Astrocyte (in vitro differentiated cells and primary cell): ENCODE results near the gene CLEC4C. TPM values are rescaled to one million over a fixed set of nuclear protein-coding genes. Genes with fewer than 3 reads are reported as not detected.

Source experiments
- DNase-seq: peaks from one replicate; pipeline ENCODE4 v3.0.0-alpha.2; 2010; ENCODE audit warnings: low read depth
- FAIRE-seq: peaks from 2 replicates; lab custom pipeline; 2011; peaks lifted over from hg19 to GRCh38; lab: Jason Lieb, UNC
- H2AFZ ChIP-seq: 2 replicates; pipeline ENCODE4 v1.6.0; 2012; ENCODE audit warnings: low read depth, low read length, inconsistent platforms
- H3K27ac ChIP-seq: 2 replicates; pipeline ENCODE4 v1.5.1; 2011; ENCODE audit warnings: low read depth, low read length, inconsistent platforms
- H3K27me3 ChIP-seq: 2 replicates; pipeline ENCODE4 v1.6.0; 2011; ENCODE audit warnings: low read length, inconsistent platforms; ENCODE audit not compliant: insufficient read depth
- H3K36me3 ChIP-seq: 2 replicates; pipeline ENCODE4 v1.5.1; 2011; ENCODE audit warnings: low read length, inconsistent platforms; ENCODE audit not compliant: insufficient read depth
- H3K4me1 ChIP-seq: 2 replicates; pipeline ENCODE4 v1.5.1; 2011; ENCODE audit warnings: low read length, inconsistent platforms; ENCODE audit not compliant: insufficient read depth
- H3K4me2 ChIP-seq: 2 replicates; pipeline ENCODE4 v1.6.0; 2012; ENCODE audit warnings: low read length, inconsistent platforms
- H3K4me3 ChIP-seq: 2 replicates; pipeline ENCODE4 v1.5.1; 2011; ENCODE audit warnings: low read depth, mild to moderate bottlenecking, low read length, inconsistent platforms; ENCODE audit not compliant: insufficient read depth
- H3K79me2 ChIP-seq: 2 replicates; pipeline ENCODE4 v1.6.0; 2012; ENCODE audit warnings: mild to moderate bottlenecking, low read length, inconsistent platforms; ENCODE audit not compliant: insufficient read depth
- H3K9ac ChIP-seq: 2 replicates; pipeline ENCODE4 v1.6.0; 2012; ENCODE audit warnings: mild to moderate bottlenecking, low read length, inconsistent platforms
- H3K9me3 ChIP-seq: 2 replicates; pipeline ENCODE4 v1.5.1; 2012; ENCODE audit warnings: low read depth, mild to moderate bottlenecking, low read length, inconsistent platforms; ENCODE audit not compliant: insufficient read depth
- H4K20me1 ChIP-seq: 2 replicates; pipeline ENCODE4 v1.6.0; 2012; ENCODE audit warnings: low read length, inconsistent platforms; ENCODE audit not compliant: insufficient read depth
- H3K27ac Mint-ChIP-seq: one replicate; pipeline ENCODE4 v1.8.0; 2021; ENCODE audit warnings: mild to moderate bottlenecking, mixed read lengths; ENCODE audit not compliant: unreplicated experiment
- H3K27me3 Mint-ChIP-seq: one replicate; pipeline ENCODE4 v1.8.0; 2021; ENCODE audit warnings: low read depth, mixed read lengths; ENCODE audit not compliant: unreplicated experiment
- H3K36me3 Mint-ChIP-seq: one replicate; pipeline ENCODE4 v1.8.0; 2021; ENCODE audit warnings: low read depth, mixed read lengths; ENCODE audit not compliant: unreplicated experiment
- H3K4me1 Mint-ChIP-seq: one replicate; pipeline ENCODE4 v1.8.0; 2021; ENCODE audit warnings: low read depth, mixed read lengths; ENCODE audit not compliant: unreplicated experiment
- H3K4me3 Mint-ChIP-seq: one replicate; pipeline ENCODE4 v1.8.0; 2021; ENCODE audit warnings: mild to moderate bottlenecking, moderate library complexity, mixed read lengths; ENCODE audit not compliant: unreplicated experiment
- H3K9me3 Mint-ChIP-seq: one replicate; pipeline ENCODE4 v1.8.0; 2021; ENCODE audit warnings: mild to moderate bottlenecking, mixed read lengths; ENCODE audit not compliant: unreplicated experiment
- EZH2 ChIP-seq: IDR thresholded peaks from 2 replicates; pipeline ENCODE4 v1.6.1; 2012; ENCODE audit warnings: mild to moderate bottlenecking, low read length, inconsistent platforms; ENCODE audit not compliant: insufficient read depth
- total RNA-seq: library from RNA; stranded (reverse); gene quantifications from 2 replicates; pipeline ENCODE4 v1.2.1, GENCODE V29; 2021
- TF ChIP-seq, protein P1 (sequence below): IDR thresholded peaks from 2 replicates; pipeline ENCODE4 v1.5.1; 2011; ENCODE audit warnings: low read depth, mild to moderate bottlenecking, inconsistent platforms, low read length, moderate library complexity; ENCODE audit not compliant: insufficient read depth

The CLEC4C gene
- total RNA-seq, 1 donor from 2014 or later: not detected

DNA sequence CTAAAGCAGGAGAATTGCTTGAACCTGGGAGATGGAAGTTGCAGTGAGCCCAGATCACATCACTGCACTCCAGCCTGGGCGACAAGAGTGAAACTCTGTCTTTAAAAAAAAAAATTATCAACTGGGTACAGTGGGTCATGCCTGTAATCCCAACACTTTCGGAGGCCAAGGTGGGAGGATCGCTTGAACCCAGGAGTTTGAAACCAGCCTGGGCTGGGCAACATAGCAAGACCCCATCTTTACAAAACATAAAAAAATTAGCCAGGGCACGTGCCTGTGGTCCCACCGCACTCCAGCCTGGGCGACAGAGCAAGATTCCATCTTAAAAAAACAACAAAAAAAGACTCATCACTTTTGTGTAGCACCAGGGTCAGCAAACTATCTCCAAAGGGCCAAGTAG, 34.9 kb upstream of the CLEC4C start:
- Histone ChIP-seq H4K20me1 (no peaks in the 10 kb centered on the region), H3K9ac (no peak overlapping the region), H3K27ac (no peak overlapping the region), H3K4me1 (no peaks in the 10 kb centered on the region), H3K79me2 (no peaks in the 10 kb centered on the region), H3K9me3 (no peaks in the 10 kb centered on the region), H3K4me3 (no peak overlapping the region), H2AFZ (no peak overlapping the region), H3K36me3 (no peaks in the 10 kb centered on the region), H3K4me2 (no peak overlapping the region), H3K27me3 (no peaks in the 10 kb centered on the region)
- TF ChIP-seq, protein P1, sequence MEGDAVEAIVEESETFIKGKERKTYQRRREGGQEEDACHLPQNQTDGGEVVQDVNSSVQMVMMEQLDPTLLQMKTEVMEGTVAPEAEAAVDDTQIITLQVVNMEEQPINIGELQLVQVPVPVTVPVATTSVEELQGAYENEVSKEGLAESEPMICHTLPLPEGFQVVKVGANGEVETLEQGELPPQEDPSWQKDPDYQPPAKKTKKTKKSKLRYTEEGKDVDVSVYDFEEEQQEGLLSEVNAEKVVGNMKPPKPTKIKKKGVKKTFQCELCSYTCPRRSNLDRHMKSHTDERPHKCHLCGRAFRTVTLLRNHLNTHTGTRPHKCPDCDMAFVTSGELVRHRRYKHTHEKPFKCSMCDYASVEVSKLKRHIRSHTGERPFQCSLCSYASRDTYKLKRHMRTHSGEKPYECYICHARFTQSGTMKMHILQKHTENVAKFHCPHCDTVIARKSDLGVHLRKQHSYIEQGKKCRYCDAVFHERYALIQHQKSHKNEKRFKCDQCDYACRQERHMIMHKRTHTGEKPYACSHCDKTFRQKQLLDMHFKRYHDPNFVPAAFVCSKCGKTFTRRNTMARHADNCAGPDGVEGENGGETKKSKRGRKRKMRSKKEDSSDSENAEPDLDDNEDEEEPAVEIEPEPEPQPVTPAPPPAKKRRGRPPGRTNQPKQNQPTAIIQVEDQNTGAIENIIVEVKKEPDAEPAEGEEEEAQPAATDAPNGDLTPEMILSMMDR: no peak
- no peak for TF ChIP-seq EZH2
- Mint-ChIP-seq H3K4me1 (no peaks in the 10 kb centered on the region), H3K36me3 (no peaks in the 10 kb centered on the region), H3K4me3 (no peak overlapping the region), H3K27me3 (peaks cover 2% of the 10 kb centered on the region), H3K27ac (no peak overlapping the region), H3K9me3 (no peaks in the 10 kb centered on the region)
- no peak for FAIRE-seq
- DNase-seq: no peak

DNA sequence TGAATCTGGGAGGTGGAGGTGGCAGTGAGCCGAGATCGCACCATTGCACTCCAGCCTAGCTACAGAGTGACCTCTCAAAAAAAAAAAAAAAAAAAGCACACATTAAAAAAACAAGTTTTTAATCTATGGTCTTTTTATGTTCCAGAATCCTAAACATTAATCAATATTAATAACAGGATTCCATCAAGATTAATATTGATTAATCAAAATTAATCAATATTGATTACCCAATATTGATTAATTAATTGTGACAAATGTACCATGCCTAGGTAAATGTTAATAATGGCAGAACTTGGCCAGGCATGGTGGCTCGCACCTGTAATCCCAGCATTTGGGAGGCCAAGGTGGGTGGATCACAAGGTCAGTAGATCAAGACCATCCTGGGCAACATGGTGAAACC, 34.1 kb upstream of the CLEC4C start:
- no peak overlapping the region for H3K4me3 Mint-ChIP-seq
- no peak overlapping the region for H2AFZ ChIP-seq
- H3K4me2 ChIP-seq: no peak overlapping the region
- H3K4me1 ChIP-seq: no peaks in the 10 kb centered on the region
- TF ChIP-seq, protein P1: no peak
- no peak for TF ChIP-seq EZH2
- H3K36me3 Mint-ChIP-seq: no peaks in the 10 kb centered on the region
- no peaks in the 10 kb centered on the region for H4K20me1 ChIP-seq
- no peak overlapping the region for H3K27ac Mint-ChIP-seq
- DNase-seq: no peak
- no peaks in the 10 kb centered on the region for H3K4me1 Mint-ChIP-seq
- H3K79me2 ChIP-seq: no peaks in the 10 kb centered on the region
- H3K27me3 ChIP-seq: no peaks in the 10 kb centered on the region
- H3K27me3 Mint-ChIP-seq: no peaks in the 10 kb centered on the region
- H3K27ac ChIP-seq: no peak overlapping the region
- no peaks in the 10 kb centered on the region for H3K9me3 ChIP-seq
- H3K9me3 Mint-ChIP-seq: no peaks in the 10 kb centered on the region
- FAIRE-seq: no peak
- H3K4me3 ChIP-seq: no peak overlapping the region
- H3K36me3 ChIP-seq: no peaks in the 10 kb centered on the region
- H3K9ac ChIP-seq: no peak overlapping the region

DNA sequence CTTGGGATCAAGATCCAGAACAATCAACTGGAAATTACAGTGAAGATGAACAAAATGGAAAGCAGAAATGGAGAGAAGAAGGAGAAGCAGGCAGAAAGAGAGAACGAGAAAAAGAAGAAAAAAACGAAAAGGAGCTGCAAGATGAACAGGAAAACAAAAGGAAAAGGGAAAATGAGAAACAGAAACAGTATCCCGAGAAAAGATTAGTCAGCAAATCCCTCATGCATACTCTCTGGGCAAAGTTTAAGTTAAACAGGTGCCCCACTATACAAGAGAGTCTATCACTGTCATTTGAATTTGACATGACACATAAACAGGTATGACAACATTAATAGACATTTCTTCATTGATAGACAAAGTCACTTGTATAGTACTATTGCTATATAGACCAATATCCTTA, 22.8 kb upstream of the CLEC4C start:
- Mint-ChIP-seq H3K27ac (no peak overlapping the region), H3K9me3 (no peaks in the 10 kb centered on the region), H3K27me3 (no peaks in the 10 kb centered on the region), H3K4me1 (no peaks in the 10 kb centered on the region), H3K36me3 (no peaks in the 10 kb centered on the region), H3K4me3 (no peak overlapping the region)
- Histone ChIP-seq H3K4me2 (no peak overlapping the region), H3K4me3 (no peak overlapping the region), H3K4me1 (no peaks in the 10 kb centered on the region), H3K9ac (no peak overlapping the region), H2AFZ (no peak overlapping the region), H3K79me2 (no peaks in the 10 kb centered on the region), H4K20me1 (no peaks in the 10 kb centered on the region), H3K27me3 (no peaks in the 10 kb centered on the region), H3K9me3 (no peaks in the 10 kb centered on the region), H3K27ac (no peak overlapping the region), H3K36me3 (no peaks in the 10 kb centered on the region)
- FAIRE-seq (no peak), DNase-seq (no peak)
- TF ChIP-seq, protein P1: no peak
- TF ChIP-seq EZH2: no peak
